C4-2B (cell line): ENCODE results near the gene CRYGB.

Source experiments
- H3K27ac ChIP-seq: fragments of 450-650 bp; 2 replicates; pipeline ENCODE4 v1.5.1; 2017
- CTCF ChIP-seq: fragments of 450-650 bp; conservative IDR thresholded peaks from 2 replicates; pipeline ENCODE4 v1.5.1; 2017; ENCODE audit warnings: mild to moderate bottlenecking
- ZFX ChIP-seq: fragments of 450-650 bp; IDR thresholded peaks from 2 replicates; pipeline ENCODE4 v1.6.1; 2017

CRYGB gene

GRCh38 chr2:208172125-208172524 lies 26.2 kb upstream of the CRYGB start:
- no peak overlapping the region for H3K27ac ChIP-seq
- TF ChIP-seq CTCF (no peak), ZFX (no peak)

DNA sequence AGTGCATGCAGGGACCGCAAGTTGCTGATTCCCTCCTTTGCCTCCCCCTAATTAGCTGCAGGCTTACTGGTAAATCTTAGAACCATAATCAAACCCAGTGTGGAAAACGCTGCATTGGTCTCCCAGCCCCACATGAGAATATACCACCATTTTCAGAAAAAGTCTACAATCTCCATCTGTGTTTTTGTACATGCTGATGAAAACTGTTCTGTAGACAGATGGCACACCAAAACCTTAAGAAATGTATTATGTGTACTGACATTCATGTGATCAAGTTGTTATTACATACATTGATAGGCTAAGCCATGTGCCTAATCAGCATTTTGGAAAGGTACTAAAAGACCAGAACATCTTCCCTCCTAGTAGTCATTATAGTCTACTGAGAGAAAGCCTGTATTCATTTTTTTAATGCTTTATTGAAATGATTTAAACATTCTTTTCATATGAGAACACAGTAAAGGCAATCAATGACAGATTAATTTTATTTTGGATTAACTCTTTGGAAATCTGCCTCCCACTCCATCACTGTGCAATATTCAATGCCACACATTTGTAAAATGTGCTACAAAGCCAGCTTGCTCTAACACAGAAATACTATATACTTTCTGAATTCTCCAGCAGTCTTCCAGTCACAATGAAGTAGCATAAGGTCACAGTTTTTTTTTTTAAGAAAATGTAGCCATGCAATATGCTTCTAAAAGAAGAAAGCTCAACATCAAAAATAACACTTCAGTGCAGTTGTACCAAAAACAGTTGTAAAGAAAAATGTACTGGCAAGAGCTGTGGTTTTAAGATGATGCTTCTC lies 19.2 kb upstream of the CRYGB start:
- H3K27ac ChIP-seq: no peak overlapping the region
- TF ChIP-seq CTCF (no peak), ZFX (no peak)

- H3K27ac ChIP-seq: no peak within 1 kb of the TSS
- TF ChIP-seq CTCF: no peak
- TF ChIP-seq ZFX: no peak
Measured at GRCh38 chr2:208163489-208163888, 17.5 kb upstream of the CRYGB start, which contains the start of gene CRYGA. Gene CRYGA (minus strand): TSS chr2:208163589. CDS start chr2:208163556, 33 bp downstream.

- no peak for TF ChIP-seq CTCF
- TF ChIP-seq ZFX: no peak
- no peak overlapping the region for H3K27ac ChIP-seq
Measured at GRCh38 chr2:208156439-208156838, 10.5 kb upstream of the CRYGB start.

- TF ChIP-seq CTCF (no peak), ZFX (no peak)
- H3K27ac ChIP-seq: no peak overlapping the region
Measured at GRCh38 chr2:208153156-208153555, 7.2 kb upstream of the CRYGB start.

DNA sequence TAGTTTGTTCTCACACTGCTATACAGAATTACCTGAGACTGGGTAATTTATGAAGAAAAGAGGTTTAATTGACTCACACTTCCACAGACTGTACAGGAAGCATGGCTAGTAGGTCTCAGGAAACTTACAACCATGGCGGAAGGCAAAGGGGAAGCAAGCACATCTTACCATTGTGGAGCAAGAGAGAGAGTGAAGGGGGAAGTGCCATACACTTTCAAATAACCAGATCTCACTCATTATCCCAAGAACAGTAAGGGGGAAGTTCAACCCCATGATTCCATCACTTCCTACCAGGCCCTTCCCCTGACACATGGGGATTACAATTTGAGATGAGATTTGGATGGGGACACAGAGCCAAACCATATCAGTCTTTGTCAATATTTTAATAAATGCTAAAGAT lies 5.0 kb upstream of the CRYGB start:
- TF ChIP-seq CTCF (no peak), ZFX (no peak)
- H3K27ac ChIP-seq: no peak overlapping the region

- TF ChIP-seq ZFX: no peak
- TF ChIP-seq CTCF: no peak
- H3K27ac ChIP-seq: no peak overlapping the region
Measured at GRCh38 chr2:208150094-208150493, 4.1 kb upstream of the CRYGB start.
